ENCODE data around the gene ARHGAP1.

Gene ARHGAP1

DNA sequence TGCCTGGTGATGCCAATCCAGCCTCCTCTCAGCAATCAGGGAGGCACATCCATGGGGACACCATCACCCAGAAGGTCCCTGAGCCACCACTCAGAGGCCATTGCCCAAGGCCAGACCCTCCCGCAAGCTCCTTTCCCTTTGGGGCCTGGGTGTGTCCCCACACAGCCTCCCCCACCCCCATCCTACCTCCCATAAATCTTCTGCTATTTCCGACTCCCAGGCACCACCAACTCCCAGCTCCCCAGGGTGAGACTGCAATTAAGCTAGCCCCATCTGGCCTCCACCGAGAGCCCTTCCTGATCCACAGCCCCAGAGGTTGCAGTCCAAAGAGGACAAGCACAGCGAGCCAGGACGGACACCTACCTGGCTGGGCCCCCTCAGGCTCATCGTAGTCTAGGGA, 6.3 kb downstream of the ARHGAP1 start:
- no peak for DNase-seq (ENCODE audit: low read depth)

DNA sequence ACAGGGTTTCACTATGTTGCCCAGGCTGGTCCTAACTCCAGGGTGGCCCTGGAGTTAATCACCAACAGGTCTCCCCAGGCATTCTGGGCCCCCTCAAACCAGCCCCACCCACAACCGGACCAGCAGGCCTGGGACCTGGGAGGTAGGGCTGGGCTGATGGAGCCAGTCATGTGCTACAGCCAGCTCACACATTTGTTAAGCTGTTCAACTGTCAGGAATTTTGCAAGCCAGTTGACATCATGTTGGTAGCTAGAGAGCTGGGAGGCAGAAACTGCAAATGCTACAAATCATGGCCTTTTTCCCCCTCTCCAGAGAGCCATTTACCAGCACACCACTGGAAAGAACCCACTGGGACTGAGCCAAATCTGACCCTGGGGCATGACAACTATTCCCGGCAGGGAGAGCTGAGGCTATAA, 6.8 kb downstream of the ARHGAP1 start:
- DNase-seq (ENCODE audit: low read depth), result no peak

GRCh38 chr11:46692450-46692849, 8.0 kb downstream of the ARHGAP1 start:
- DNase-seq (ENCODE audit: low read depth), result no peak

GRCh38 chr11:46690702-46691101, 9.7 kb downstream of the ARHGAP1 start:
- DNase-seq (ENCODE audit: low read depth), result no peak

GRCh38 chr11:46686886-46687795, 13.3 kb downstream of the ARHGAP1 start:
- no peak for DNase-seq (ENCODE audit: low read depth)

GRCh38 chr11:46684367-46684766, 16.1 kb downstream of the ARHGAP1 start:
- no peak for DNase-seq (ENCODE audit: low read depth)

- no peak for DNase-seq (ENCODE audit: low read depth)
Measured at GRCh38 chr11:46682773-46683752, 17.4 kb downstream of the ARHGAP1 start.

GRCh38 chr11:46681814-46682213, 18.6 kb downstream of the ARHGAP1 start:
- DNase-seq (ENCODE audit: low read depth), result no peak

DNA sequence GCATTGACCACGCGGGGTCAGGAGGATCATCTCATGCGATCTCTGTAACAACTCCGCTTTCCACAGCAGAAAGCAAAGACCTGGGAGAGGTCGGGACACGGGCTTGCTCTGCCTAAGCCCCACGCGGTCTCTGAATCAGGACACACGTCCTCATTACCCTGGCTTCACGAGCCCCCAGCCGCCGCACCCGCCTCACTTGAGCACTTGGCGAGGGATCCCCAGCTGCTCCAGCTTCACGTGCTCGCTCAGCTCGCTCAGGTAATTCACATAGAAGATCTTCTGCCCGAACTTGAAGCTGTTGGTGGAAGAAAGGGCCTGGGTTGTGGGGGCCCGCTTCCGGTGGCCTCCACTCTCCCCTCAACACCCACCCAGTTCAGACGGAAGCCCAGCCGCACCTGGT, 19.6 kb downstream of the ARHGAP1 start:
- no peak for DNase-seq (ENCODE audit: low read depth)

- DNase-seq (ENCODE audit: low read depth), result no peak
Measured at GRCh38 chr11:46680164-46680760, 20.2 kb downstream of the ARHGAP1 start.

GRCh38 chr11:46679241-46680163, 20.9 kb downstream of the ARHGAP1 start:
- DNase-seq (ENCODE audit: low read depth), result no peak

GRCh38 chr11:46678741-46679130, 21.7 kb downstream of the ARHGAP1 start:
- DNase-seq (ENCODE audit: low read depth), result no peak

DNA sequence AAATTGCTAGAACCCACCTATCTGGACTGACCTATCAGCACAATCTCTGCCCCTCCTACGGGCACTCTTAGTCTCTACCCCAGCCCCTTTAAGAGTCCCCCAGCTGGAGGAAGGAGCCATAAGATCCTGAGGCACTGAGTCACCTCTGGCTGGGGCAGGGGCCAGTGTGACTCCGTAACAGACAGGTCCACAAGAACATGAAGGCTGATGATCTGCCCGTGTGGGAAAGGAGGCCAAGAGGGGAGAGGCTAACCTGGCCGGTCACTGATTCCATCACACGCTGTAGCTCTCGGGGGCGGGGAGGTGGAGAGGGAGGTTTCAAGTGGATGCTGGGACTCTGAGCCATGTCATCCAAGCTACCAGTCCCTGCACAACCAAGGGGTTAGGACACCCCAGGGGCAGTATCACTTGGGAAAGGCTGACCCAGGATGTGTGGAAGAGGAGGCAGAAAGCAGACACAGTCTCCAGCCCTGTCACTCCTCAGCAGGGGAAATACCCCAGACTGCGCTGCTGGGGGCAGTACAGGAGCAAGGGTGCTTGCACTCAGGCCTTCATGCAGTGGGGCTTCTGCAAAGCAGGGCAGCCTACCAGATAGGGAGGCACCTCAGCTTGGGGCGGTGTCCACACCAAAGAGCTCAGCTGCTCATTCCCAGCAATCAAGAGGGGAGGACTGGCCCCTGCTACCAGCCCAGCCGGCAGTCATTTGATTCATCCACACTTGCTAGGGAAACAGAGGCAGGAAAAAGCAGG, 22.3 kb downstream of the ARHGAP1 start:
- DNase-seq (ENCODE audit: low read depth), result no peak

GRCh38 chr11:46677169-46677568, 23.2 kb downstream of the ARHGAP1 start:
- no peak for DNase-seq (ENCODE audit: low read depth)

DNA sequence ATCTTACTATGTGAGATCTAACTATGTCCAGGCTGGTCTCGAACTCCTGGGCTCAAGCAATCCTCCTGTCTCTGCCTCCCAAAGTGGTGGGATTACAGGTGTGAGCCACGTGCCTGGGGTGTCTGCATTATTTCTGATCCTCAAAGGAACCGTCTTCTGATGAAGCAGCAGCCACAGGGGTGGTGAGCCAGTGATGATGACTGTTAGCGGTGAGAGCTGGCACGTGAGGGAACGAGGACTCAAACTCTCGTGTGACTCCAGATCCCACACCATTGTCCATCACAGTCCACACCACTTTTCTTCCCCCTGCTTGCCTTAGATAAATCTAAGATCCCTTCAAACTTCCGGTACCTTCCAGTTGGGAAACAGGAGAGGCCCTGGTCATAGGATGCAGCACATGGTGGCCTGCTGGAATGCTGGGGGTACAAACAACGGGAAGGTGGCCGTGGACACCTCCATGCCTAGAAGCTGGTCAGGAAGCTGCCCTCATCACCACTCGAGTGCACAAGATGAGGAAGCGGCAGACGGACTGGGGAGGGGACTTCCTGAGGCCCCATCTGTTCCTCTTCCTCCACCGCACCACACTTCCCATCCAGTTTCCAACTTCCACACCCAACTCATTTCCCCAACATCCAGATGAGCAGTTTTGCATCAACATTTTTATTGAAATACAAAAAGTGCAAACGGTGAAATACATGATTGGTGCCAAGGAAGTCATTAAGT, 23.8 kb downstream of the ARHGAP1 start:
- no peak for DNase-seq (ENCODE audit: low read depth)

DNA sequence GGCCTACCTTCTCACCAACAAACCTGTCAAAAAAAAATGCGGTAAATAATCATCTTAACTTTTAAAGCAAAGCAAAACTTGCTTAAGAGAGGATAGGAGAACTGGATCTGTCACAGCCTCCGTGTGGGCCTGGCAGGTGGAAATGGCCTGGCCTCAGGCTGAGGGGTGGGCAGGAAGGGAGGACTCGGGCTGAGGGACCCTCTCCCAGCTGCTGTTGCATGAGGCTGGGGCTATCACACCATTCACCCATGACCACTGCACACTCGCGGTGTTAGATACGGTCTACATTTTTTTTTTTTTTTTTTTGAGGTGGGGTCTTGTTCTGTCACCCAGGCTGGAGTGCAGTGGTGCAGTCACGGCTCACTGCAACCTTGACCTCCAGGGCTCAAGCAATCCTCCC, 24.5 kb downstream of the ARHGAP1 start:
- DNase-seq (ENCODE audit: low read depth), result no peak

DNA sequence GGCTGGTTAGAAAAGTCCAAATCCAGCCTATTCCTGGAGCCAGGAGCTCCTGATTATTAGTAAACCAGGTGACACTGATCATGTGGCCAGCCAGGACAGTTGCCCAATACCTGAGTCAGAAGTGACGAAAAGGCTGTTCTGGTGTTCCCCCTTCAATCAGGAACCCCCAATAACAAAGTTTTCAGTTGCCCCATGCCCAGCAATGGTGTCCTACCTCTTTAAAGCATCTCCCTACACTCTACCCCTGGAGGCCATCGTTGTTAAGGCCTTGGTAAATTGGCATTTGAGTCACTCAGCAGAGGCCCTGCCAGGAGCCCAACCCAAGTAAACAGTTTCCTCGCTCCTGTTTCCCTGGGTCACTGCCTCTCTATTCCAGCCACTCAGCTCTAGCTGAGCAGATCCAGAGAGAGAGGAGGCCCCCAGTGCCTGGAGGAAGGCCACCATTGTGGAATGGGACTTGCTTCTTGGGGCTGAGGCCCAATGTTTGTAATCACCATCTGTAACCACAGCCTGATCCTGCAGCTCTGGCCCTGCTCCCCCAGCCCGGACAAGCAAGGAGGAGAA, 25.0 kb downstream of the ARHGAP1 start:
- DNase-seq (ENCODE audit: low read depth), result no peak

GRCh38 chr11:46674463-46675287, 25.7 kb downstream of the ARHGAP1 start:
- no peak for DNase-seq (ENCODE audit: low read depth)

Measured in stimulated activated CD8-positive, alpha-beta memory T cell treated with anti-CD3 and anti-CD28 coated beads, Interleukin-15, amount 100 ng/mL, for 1 hour (primary cell).